HTR-8/SVneo (cell line): ENCODE measurements around the gene CASTOR1.

Source experiments
- DNase-seq: peaks from one replicate; pipeline ENCODE4 v3.0.0; 2011; ENCODE audit warnings: low spot score, mixed read lengths; ENCODE audit not compliant: insufficient read length
- FAIRE-seq: peaks from 2 replicates; lab custom pipeline; 2011; peaks lifted over from hg19 to GRCh38; lab: Jason Lieb, UNC

The CASTOR1 gene

DNA sequence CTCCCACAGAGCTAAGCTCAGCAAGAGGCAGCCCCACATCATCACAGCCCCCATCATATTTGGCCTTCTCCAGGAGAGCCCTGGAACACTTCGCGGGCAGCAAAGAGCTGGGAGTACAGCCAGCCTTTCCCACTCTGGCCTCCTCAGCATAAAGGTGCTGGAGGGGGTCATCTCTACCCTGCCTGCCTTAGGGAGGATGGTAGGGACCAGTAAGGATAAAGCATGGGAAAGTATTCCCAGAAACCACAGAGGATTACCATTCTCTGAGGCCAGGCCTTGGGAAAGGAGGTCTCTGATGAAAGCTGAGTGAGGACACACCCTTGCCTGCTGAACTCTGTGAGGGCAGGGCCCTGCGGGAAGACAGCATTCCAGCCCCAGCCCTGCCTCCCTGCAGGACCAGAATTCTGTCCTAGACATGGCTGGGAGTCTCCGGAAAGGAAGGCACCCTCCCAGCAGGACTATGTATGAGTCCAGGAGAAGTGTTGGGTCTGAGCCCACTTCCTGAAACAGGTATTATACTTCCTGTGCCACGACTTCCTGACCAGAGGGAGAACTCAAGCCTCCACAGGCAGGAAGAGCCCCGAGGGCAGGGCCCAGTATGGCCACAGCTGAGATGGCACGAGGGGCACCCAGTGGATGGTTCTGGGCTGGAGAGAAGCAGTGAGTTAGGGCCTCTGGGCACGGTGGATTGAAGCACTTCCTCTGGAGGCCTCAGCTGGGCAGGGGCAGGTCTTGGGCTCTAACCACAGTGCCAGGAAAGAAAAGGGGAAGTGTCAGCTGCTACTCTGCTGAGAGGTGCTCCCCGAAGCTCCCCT is 12.9 kb upstream of the CASTOR1 start:
- DNase-seq (no peak), FAIRE-seq (no peak)

DNA sequence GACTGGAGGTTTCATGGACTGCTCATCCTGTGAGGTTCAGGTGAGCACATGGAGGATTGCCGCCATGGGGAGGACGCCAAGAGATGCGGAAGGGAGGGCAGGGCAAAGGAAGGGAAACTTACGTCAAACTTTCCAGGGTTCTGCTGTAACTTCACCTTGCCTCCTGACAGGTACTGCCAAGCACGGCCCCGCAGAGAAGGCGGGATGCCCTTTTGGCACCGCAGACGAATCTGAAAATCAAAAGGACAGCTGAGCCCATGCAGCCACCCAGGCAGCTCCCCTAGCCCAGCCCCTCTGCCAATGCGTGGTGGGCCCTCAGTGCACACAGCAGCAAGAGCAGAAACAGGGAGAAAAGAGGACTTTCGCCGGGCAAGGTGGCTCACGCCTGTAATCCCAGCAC is 10.0 kb upstream of the CASTOR1 start:
- no peak for DNase-seq
- no peak for FAIRE-seq

DNA sequence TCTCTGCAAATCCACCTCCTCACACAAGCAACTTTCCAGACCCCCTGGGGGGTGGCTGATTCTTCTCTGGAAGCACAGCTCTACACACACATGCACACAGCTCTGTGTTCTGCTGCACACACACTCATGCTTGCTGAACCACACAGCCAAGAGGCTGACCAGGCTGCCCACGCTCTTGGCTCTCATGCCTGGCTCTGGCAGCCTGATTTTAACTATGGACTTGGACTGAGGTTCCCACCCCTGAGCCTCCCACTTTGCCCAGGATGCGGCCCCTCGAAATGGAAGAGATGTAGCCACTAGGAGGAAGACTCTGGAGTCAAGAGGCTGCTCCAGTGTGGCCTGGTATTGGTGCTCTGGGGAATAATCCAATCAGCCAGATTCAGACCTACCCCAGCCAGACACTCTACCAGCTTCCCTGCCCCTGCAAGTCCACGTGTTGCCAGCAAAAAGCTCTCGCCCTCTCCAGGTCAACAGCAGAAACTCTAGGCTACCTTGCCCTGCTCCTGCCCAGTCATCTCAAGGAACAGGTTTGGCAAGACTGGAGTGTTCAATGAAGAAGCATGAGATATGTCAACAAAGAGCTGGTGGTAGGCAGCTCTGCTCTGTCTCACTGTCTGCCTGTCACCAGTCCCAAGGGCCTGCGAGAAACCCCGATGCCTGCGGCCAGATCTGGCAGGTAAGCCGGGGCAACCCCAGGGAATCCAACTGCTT is 8.8 kb upstream of the CASTOR1 start:
- DNase-seq (no peak), FAIRE-seq (no peak)

DNA sequence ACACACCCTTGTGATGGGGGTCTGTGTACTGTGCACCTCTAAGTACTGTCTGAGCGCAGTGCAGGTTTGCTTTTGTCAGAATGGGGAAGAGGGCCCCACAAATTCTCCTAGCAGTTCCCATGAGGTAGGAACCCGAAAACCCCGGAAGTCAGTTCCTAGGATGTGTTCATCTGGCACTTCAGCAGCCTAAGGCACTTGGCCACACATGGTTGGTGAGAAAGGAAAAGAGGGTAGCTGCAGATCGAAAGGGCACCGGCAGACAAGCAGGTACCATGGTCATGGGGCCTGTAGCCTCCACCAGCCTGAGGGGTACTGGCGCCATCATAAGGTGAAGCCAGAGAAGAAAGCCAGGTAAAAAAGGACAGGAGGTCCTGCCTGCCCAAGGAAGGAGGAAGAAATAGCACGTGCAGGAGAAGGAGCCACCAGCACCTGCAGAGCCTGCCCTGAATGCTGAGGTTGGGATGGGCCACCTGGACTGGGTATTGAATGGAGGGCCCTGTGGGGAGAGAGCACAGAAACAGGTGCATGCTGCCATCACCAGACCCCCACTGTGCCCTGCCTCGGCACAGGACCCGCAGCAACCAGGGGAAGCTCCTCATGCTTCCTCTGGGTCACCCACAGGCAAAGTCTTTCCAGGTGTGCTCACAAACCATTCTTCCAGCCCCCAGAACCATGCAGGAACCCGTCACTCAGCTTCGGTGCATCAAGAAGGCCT is 8.1 kb upstream of the CASTOR1 start:
- FAIRE-seq = no peak
- DNase-seq = no peak

DNA sequence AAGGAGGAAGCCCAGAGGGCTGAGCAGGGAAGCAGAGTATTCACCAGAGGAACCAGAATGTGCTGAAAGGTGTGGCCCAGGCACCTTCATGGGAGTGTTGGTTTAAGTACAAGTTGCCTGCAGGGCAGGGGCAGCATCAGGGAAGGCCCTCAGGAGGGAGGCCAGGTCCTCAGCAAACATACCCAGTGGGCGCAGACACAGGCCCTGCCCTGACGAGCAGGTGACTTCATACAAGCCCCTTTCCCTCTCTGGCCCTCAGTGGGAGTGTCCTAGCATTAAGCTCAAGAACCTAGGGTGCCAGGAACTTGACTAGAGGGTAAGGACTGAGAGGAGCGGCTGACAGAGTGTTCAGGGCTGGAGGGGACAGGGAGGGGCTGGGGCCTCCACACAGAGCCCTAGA is 7.5 kb upstream of the CASTOR1 start:
- no peak for FAIRE-seq

DNA sequence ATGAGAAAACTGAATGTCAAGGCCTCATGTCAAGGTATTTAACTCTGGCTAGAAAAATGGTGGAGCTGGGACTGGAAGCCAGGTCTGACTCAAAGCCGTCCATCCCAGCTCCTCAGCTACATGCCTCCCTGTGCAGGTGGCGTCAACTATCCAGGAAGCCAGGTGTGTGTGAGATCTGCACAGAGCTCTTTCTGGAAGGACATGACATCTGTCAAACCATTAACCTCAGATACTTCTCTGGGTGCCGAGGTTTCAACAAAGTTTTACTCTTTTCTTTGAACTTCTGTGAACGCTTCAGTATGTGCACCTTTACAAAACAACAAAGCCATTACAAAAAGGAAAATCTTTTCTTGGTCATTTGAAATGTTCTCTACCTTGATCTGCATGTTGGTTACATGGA is 7.0 kb upstream of the CASTOR1 start:
- DNase-seq (no peak), FAIRE-seq (no peak)

More for the DNA sequence above, 7.5 kb upstream of the CASTOR1 start:
- DNase-seq = no peak

DNA sequence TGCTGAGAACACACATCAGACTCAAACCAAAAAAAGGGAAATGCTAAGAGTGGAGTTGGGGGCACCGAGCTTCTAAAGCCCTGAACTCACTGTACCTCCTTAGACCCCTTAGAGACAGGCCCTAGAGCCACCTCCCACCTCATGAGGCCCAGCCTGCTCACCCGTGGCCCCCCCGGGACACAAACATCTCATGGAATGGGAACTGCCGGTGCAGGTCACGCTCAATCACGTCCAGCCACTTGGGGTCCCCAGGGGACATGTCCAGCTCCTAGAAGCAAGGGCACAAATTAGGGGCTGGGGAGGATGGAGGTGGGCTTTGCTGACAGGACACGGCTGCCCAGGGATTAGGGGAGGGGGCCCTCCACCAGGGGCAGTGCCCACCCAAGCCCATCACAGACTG is 6.3 kb upstream of the CASTOR1 start:
- no peak for FAIRE-seq

DNA sequence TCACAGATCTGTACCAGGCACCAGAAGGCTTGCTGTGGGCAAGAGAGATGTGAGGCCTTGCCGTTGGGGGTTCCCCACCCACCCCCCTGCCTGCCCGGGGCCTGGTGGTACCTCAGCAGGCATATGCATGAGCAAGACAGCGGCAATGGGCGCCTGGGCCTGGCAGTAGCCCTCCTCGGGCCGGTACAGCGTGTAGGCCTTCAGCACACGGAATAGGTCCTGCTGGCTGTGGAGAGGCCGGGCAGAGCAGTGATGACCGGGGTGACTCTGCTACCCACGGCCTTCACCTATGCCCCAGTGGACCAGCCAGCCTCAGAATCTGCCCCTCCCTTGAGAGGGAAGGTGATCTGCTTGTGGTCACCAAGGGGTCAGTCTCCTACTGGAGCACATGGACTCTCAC is 5.5 kb upstream of the CASTOR1 start:
- DNase-seq = no peak
- FAIRE-seq = no peak

More for the DNA sequence above, 6.3 kb upstream of the CASTOR1 start:
- DNase-seq = no peak

DNA sequence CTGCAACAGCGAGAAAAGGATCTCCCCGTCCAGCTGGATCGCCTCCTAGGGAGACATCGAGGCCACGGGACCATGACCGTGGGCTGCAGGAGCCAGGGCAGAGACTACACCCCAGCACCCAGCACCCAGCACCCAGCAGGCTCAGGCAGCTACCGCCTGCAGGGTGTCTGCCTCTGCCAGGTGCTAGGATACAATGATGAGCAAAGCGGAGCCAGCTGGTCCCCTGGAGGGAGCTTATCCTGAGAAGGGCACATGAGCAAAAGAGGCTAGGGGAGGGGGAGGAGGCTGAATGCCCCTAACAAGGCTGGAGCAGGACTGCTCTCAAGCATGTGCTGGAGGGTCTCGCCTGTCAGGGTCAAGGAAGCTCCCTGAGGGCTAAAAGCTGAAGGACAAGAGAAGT is 4.8 kb upstream of the CASTOR1 start:
- FAIRE-seq (no peak), DNase-seq (no peak)

DNA sequence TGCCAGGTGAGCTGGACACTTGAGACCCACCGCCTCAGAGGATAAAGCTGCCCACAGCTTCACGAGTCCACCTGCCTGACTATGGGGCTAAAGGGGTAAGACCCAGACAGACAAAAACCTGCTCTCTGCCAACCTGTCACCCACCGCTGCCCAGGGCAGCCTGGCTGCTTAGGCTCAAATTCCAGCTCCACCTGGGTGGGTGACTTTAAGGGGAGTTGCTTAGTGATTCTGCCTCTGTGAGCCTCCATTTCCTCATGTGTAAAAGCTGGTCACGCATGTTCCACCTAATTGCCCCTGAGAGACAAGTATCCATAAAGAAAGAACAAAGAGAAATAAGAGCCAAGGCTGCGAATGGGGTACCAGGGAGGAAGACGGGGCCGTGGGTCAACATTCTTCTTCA is 3.7 kb upstream of the CASTOR1 start:
- FAIRE-seq (no peak), DNase-seq (no peak)

DNA sequence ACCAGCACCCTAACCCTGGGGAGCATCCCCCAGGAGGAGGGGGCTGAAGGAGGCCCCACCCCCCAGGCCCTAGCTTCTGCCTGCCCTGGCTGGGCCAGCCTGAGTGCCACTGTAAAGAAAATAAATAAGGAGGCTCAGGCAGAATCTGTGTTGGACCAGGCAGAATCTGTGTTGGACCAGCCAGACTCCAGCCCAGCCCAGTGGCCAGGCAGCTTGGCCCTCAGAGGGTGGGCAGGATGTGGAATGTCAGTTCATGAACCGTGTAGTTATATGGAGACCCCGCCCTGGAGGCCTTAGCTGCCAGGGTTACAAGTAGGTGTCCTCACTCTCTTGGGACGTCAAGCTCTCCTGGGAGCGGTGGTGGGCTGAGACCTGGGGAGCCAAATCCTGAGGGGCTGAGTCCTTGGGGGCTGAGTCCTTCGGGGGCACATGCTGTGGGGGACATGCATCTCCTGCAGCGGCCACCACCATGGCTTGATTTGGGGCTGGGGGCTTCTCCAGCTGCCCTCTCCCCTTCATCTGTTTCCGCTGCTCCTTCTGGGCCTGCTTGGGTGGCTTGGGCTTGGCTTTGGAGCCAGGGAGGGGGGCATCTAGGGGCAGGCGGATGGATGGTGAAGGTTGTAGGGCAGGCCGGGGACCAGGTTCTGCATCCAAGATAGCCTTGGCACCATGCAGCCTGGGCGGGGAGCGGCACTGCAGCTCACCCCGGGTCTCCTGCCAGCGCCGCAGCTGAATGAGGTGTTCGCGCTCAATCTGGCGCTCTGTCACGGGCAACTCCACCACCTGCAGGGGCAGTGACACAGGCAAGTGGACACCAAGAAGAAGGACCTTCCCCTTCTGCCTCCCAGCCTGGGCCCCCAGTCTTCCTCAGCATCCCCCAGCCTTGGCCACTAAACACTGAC is 3.0 kb upstream of the CASTOR1 start:
- no peak for FAIRE-seq

DNA sequence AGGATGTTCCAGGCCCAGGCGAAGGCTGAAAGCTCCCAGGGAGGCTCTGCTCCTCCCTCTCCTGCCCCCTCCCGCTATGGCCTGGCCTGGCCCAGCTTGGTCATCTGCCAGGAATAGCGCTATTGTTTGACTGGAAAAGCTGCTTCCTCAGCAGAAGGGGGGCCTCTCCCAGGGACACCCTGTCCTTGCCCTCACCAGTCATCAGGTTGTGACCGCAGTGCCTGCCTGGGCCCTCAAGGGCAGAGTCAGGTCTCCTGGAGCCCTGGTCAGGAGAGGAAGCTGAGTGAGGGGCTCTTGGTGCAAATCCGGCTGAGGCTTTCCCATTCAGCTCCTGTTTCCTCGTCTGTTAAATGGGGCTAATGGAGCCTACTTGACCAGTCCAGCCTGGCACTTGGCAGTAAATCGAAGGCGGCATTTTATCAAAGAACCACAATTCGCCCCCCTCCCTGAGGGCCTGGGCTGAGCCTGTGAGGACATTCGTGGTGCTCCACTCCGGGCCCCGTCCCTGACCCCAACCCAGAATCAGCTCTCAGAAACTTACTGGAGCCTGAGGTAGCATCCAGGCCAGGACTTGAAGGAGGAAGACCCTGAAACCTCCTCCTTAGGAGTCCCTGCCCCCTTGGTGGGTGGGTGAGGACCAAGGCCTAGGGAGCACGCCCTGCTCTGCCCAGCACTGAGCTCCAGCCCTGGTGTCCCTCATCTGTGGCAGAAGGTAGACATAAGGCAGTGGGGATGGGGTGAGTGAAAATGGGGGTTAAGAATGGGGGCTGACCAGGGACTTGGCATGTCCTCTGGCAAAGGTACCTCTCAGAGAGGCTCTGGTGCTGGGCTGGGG is 2.0 kb upstream of the CASTOR1 start:
- FAIRE-seq = no peak

More for the DNA sequence above, 3.0 kb upstream of the CASTOR1 start:
- DNase-seq = no peak

DNA sequence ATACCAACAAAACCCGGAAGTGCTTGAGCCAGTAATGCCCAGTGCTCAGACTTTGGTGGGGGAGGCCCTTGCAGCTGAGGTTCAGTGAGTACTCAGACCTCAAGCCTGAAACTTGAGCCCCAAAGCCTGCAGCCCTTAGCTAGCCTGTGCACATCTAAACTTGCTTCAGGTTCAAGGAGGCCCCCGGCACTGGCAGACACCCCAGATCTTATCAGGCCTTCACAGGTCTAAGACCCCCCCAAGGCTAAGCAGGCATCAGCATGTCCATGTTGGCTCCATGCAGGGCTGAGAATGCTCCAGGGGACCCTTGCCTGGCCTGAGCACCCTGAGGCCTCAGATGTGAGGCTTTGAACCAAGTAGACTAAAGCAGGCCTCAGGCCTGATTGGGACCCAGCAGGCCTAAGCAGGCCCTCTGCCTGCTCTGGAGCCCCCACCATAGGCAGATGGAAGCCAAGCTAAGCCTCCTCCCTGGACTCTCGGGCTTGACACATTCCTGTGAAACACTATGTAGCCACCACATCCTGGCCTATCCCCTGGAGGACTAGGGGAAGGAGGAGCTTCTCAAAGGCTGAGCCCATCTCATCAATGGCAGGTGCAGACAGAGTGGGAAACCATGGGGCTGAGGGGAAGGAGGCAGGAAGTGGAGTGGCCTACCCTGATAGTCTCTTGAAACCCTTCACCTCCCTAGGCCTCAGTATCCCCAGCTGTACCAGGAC is 1.2 kb upstream of the CASTOR1 start:
- no peak for FAIRE-seq
- no peak for DNase-seq

More for the DNA sequence above, 2.0 kb upstream of the CASTOR1 start:
- no peak for DNase-seq

DNA sequence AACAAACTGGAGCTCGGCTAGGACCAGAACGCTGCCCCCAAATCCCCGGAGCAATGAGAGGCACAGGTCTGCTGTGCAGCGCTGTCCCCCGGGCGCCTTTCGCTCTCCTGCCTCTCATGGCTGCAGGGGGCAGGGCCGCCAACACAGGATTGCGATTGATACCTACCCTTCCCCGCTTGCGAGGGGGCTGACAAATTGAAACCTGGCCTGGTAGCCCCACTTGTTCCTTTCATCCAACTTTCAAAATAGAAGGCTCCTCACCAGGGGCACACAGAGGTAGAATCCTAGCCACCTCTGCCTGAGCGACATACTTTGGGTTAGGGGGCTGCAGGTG is 642 bp upstream of the CASTOR1 start:
- DNase-seq = no peak
- FAIRE-seq = no peak

DNA sequence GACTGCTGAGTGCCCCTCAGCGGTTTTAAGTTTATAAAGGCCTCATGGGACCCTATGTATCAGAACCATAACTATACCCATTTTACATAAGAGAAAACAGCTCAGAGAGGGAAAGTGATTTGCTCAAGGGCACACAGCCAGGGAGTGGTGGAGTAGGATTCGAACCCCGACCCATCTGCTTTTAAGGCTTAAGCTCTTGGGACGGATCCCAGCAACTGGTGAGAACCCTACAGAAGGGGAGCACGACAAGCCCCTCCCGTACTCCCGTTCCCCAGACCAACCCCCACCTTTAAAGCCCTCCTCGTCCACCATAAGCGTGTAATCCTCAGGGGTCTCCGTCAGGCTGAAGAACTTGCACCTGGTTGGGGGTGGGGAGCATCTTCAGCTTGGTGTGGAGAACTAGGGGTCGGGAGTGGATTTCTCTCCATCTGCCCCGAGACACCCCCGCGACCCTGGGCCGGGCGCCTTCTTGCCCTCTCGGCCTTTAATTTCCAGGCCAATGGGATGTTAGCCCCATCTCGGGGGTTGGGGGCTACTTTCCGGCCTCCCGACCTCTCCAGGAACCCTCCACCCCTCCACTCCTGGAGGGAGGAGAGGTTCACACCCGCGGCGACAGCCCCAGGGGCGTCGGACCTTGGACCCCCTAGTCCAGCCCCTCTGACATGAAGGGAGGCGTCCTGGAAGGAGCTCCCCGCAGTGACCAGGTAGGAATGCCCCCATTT is 725 bp downstream of the CASTOR1 start:
- FAIRE-seq (no peak), DNase-seq (no peak)

DNA sequence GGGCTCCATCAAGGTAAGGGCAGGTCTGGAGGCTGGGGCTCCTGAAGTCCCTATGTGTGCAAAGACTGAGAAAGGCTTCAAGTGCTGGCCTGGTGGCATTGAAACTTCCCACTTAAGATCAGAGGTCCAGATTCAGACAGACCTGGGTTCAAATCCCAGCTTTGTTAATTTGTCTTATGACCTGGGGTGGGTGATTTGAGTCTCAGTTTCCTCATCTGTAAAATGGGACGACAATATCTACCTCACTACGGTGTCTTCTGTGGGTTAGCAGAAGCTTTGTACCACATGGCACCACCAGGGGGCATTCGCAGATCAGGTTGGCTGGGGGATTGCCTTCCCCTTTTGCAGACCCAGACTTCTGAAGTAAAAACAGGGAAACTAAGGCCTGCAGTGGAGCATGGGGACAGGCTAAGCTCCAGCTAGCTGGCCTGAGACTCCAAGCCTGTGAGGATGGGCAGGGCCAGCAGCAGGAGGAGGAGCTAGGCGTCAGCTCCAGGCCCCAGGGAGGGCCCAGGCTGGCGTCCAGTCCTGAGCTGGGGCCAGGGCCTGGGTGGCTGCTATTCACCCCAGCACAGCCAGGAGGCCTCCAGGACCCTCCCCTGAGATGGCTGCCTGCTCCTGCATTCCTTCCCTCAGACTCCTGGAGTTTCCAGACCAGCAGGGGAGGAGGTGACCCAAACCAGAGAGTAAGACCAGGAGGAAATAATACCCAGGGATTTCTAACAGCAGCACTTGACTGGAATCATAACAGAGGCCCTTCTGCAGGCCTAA is 1.5 kb downstream of the CASTOR1 start:
- DNase-seq = peak; percentile 74
- peak; percentile 54 for FAIRE-seq
